ENCODE data around the gene TMEM255B.

GRCh38 chr13:113845723-113846635 is 87.0 kb downstream of the TMEM255B start:
- TF ChIP-seq POU6F1 (CRISPR knock-in tag; IDR thresholded peaks at IDR 0.05; ENCODE audit: borderline replicate concordance, low read depth): no peak
- no peak for TF ChIP-seq GLIS3 (CRISPR knock-in tag; IDR thresholded peaks at IDR 0.05)
- no peak for TF ChIP-seq CREB5 (CRISPR knock-in tag; IDR thresholded peaks at IDR 0.05; ENCODE audit: low read depth)
- TF ChIP-seq ZNF565 (CRISPR knock-in tag; conservative IDR thresholded peaks at IDR 0.05; ENCODE audit: low read depth): no peak
- TF ChIP-seq PATZ1 (CRISPR knock-in tag; IDR thresholded peaks at IDR 0.05; ENCODE audit: borderline replicate concordance): no peak
